ENCODE data around the gene SLAIN1.

- TF ChIP-seq CTCF (IDR thresholded peaks at IDR 0.05) (no peak), POLR2A (IDR thresholded peaks at IDR 0.05) (no peak)
These were observed 76.7 kb downstream of the SLAIN1 start for GRCh38 chr13:77774181-77774580.

Data from Peyer's patch (tissue), 4 donors.